ENCODE data around the gene ABHD14A. TPM values are rescaled to one million over a fixed set of nuclear protein-coding genes. Genes with fewer than 3 reads are reported as not detected.

Gene ABHD14A
- total RNA-seq, 1 donor from 2014 or later, result 19.4 TPM

DNA sequence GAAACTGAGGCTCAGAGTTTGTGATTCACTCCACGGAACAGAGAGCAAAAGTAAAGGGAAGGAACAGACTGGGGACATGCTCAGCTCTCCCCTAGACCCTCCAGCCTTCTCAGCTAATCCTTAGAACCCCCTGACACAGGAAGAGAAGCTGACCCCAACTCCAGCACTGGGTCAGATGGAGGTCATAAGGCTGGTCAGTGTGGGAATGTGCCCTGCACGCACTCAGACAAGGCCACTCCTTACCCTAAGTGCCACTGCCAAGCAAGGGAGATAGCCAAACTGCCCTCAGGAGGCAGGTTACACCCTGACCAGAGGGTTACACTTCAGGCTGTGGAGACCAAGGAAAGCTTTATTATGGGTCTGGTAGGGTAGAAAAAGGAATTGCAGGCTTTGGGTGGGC, 19.7 kb downstream of the ABHD14A start:
- DNase-seq (ENCODE audit: low spot score), result no peak

DNA sequence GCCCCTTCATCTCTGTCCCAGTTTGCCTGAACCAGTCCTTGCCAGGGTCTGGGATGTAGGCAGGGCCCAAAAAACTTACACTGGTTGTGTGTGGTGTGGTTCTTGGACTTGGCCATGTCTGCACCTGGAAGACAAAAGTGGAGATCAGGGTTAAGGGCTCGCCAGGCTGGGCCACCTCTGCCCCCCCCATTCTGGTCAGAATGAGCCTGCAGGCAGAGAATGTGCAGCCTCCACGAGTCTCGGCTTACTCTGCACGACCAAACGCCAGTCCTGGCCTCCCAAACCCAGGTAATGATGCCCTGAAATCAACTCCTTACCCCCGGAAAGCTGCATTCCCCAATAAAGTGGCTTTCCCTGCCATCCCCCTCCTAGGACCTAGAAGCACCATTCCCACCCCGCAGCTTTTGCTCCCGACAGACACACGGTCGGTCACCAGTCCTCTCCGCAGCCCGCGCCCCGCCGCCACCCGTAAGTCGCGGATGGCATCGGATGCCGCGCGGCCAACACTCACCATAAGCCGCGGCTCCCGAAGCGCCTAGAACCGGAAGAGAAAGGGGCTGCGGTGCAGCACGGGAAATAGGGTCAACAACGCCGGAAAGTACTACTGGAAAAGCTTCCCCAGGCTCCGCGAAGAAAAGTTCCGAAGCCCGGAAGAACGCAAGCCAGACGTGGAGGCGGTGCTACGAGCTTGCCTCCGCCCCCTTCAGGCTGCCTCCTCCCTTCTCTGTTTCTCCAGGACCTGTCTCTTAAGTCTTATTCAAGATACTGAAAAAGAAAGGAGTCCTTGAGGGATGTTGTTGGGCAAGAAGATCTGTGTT, 20.7 kb downstream of the ABHD14A start, which contains the start of gene RPL29:
Gene RPL29 (minus strand): TSS at position 550 of the 818 bp plus-strand sequence. CDS start 434 bp downstream, at position 116.
- DNase-seq (ENCODE audit: low spot score), result peak; percentile 95

DNA sequence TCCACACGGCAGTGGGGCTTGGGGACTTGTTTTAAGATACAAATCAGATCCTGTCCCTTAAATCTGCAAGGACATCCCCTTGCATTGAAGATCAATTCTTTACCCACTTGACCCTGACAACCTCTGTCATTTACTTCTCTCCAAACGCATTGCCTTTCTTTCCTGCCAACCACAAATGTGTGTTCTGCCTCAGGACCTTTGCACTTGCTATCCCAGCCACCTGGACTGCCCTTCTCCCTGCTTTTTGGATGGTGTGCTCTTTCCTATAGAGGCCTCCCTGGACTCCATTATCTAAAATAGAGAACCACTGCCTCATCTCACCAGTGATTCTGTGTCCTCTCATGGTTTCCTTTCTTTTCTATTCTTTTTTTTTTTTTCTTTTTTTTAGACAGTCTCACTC, 22.3 kb downstream of the ABHD14A start:
- no peak for DNase-seq (ENCODE audit: low spot score)

DNA sequence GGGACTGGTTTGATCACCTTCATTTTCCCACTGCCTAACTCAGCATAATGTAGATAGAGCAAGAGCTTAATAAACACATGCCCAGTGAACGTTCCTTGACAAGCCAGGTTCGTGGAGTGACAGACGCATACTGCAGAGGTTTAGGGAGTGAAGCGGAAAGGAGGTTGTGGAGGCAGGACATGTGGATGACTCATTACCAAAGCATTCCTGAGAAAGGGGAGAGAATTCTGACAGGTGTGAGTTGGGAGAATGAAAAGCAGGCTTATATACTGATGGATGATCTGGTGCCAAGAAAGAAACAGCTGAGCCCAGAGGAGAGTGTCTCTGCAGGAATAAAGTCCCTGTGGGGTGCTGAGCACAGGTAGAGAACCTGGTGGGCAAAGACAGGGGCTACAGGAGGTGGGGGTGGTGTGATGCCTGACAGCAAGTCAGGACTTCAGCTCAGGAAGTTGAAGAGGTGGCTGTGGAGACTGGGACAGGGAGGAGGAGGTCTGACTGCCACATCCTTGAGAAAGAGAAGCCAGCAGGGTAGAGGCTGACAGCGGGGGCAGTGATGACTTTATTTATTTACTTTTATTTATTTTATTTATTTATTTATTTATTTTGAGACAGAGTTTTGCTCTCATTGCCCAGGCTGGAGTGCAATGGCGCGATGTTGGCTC, 23.2 kb downstream of the ABHD14A start:
- no peak for DNase-seq (ENCODE audit: low spot score)

DNA sequence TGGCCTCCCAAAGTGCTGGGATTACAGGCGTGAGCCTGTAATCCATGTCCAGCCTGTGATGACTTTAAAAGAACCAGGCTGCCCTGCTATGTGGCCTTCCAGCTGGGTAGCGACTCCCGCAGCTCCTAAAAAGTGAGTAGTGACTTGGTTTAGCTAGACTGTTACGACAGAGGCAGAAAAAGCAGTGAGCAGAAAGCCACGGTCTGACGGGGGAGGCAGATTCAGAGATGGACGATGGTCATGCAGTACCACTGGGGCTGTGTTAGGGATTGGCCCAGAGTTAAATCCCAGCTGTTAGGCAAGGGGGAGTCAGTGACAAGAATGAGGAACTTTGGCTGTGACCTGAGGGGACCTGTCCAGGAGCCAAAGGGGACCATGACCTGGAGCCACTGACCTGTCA, 23.9 kb downstream of the ABHD14A start:
- no peak for DNase-seq (ENCODE audit: low spot score)

- DNase-seq (ENCODE audit: low spot score), result no peak
These were observed 25.0 kb downstream of the ABHD14A start for GRCh38 chr3:51999846-52000245.

GRCh38 chr3:52001443-52001974, 26.6 kb downstream of the ABHD14A start:
- peak; percentile 68 for DNase-seq (ENCODE audit: low spot score)

GRCh38 chr3:52002748-52003147, 27.9 kb downstream of the ABHD14A start:
- no peak for DNase-seq (ENCODE audit: low spot score)

DNA sequence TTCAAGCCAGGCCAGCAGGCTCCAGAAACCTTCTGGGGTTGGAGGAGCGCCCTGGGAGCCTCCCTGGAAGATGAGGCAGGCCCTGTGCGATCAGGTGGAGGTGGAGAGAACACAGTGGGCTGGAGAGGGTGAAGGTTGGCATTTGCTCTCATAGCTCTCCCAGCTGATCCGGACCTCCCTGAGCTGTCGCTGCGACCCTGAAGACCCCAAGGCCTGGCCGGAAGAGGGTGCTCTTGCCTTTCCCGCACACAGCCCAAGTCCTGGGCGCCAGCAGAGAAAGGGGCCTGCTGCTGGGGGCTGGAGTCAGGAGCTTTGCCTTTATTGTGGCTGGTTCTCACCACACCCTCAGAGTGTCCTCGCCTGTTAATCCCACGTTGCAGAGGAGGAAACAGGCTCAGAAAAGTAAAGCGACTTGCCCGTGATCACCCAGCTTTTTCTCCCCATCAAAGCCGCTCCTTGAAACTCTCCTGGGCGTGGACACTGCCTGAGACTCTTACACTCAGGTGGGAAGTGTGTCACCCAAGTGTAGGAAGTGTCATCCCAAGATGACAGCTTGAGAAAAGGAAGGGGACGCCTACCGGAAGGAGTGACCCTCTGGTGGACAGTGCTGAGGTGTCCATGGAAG, 29.4 kb downstream of the ABHD14A start:
- DNase-seq (ENCODE audit: low spot score), result no peak

- no peak for DNase-seq (ENCODE audit: low spot score)
These were observed 30.1 kb downstream of the ABHD14A start for GRCh38 chr3:52004906-52005395.

GRCh38 chr3:52005571-52005986, 30.7 kb downstream of the ABHD14A start:
- no peak for DNase-seq (ENCODE audit: low spot score)

GRCh38 chr3:52006017-52006819, 31.4 kb downstream of the ABHD14A start:
- no peak for DNase-seq (ENCODE audit: low spot score)

- DNase-seq (ENCODE audit: low spot score), result no peak
These were observed 31.9 kb downstream of the ABHD14A start for GRCh38 chr3:52006820-52007133.

DNA sequence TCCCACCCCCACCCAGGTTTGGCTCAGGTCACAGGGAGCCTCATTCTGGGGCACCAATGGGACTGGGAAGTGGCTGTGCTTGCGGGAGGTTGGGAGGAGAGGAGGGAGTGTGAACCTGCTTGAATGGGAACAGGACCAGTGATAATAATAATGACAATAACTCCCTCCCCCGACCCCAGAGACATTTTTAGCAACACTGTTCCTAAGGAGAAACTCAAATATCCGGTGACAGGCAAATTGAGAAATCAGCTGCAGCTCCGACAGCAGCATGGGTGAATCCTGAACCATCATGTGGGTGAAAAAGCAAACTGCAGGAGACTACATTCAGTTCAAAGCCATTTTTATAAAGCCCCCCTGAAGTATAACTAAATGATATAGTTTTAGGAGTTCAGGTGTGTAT, 32.4 kb downstream of the ABHD14A start:
- DNase-seq (ENCODE audit: low spot score), result no peak

DNA sequence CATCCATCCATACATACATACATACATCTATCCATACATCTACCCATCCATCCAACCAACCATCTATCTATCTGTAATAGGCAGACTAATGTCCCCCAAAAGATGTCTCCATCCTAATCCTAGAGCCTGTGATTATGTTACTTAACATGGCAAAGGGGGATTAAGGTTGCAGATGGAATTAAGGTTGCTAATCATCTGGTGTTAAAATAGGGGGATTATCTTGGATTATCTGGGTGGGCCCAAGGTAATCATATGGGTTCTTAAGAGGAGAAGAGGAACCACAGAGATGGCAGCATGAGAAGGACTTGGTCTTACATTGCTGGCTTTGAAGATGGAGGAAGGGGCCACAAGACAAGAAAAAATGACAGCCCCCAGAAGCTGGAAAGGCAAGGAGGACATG, 35.6 kb downstream of the ABHD14A start:
- no peak for DNase-seq (ENCODE audit: low spot score)

- no peak for DNase-seq (ENCODE audit: low spot score)
These were observed 37.8 kb downstream of the ABHD14A start for GRCh38 chr3:52012699-52013098.

DNA sequence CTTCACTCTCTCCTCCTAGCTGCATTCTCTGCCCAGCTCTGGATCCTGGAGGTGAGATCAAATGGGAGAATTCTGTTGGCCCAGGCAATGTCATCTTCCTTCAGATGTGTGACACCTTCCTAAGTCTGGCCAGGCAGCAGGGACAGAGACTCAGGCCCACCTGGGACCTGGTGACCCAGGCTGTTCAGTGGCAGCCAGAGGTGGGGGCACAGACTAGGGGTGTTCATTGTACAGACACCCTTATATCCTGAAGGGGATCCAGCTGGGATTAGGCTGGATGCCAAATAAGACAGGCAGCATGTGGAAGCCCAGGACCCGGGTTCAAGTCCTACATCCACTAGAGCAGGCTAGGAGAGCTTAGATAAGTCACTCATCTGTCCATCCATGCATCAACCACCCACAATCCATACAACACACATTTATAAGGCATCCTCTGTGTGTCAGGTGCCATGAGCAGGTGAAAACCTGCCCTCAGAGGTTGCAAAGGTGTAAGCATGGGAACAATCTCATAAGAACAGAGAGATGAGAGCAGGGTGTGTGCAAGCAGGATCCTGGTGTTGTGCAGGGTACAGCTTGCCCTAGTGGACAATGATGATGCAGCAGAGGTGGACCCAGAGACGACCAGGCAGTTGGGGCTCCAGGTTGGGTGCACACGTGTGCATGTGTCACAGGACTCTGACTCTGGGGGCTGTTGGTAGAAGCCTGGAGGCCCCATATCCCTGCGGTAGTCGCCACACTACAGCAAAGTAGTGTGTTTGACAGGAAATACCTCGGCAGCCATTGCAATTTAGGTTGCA, 39.1 kb downstream of the ABHD14A start:
- no peak for DNase-seq (ENCODE audit: low spot score)

DNA sequence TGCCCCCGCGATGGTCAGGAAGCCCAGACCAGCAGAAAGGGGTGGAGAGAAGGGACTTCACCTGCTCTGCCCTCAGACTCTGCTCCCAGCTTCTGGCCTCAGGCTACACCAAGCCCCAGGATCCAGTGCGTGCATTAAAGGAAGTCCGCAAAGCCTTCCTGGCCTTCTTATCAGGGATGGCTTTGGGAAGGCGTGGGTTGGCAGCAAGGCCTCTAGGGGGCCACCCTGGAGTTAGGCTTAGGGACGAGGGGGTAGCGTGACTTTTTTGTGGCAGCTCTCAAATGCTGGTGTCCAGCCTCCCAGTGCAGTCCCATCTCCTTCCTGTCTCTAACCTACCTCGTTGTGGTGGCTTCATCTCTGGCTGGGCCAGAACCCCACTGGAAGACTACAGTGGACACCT, 39.7 kb downstream of the ABHD14A start:
- DNase-seq (ENCODE audit: low spot score), result no peak

DNA sequence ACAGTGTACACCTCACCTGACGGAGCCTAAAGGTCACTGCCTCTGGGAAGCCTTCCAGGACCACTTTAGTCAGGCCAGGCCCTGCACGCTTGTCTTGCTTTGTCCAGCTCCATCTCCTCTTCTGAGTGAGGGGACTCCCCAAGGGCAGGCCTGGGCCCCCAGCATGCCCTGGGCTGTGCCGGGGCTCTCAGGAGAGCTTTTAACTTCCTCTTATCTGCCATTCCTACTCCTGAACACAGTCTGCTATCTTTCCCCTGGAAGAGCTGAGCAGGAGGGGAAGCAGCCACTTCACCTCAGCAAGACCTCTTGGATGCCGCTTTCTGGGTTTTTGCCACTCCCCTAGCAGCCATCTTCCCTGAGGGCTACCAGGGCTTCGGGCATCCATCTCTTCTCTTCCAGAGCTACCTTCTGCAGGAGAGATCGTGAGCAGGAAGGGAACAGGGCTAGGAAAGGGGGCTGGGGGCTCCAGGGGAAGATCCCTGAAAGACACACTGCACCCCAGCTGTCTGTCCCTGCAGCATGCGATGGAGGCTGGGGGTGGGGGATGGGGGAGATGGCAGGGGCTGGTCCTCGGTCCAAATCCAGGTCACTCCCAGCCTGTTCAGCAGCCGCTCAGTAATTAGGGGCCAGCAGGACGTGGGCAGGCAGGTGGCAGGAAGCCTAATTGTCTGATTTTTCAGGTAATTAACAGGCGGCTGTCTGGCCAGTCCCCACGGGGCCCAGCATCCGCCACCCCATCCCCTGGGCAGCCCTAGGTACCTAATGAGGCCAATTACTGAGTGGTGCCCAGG, 40.8 kb downstream of the ABHD14A start:
- DNase-seq (ENCODE audit: low spot score), result no peak

- DNase-seq (ENCODE audit: low spot score), result no peak
These were observed 42.7 kb downstream of the ABHD14A start for GRCh38 chr3:52017586-52017985.
